Lower lobe of right lung (tissue), 2 donors: Measurements from ENCODE around the gene ANKRD33B. TPM values are rescaled to one million over a fixed set of nuclear protein-coding genes. Genes with fewer than 3 reads are reported as not detected.
A peak's percentile ranks its signal among the peaks of the same experiment; 100 is the strongest.

Experiments
- ATAC-seq, 2 donors: fragments of 200-7000 bp; cut with Tn5 transposase; one replicate each; pipeline ENCODE4 v1.9.1; 2020 to 2022; ENCODE audit warnings: mild to moderate bottlenecking in 2 of 2, moderate library complexity in 2 of 2
- DNase-seq: peaks from one replicate; pipeline ENCODE4 v3.0.0-alpha.2; 2020
- H3K27ac ChIP-seq: fragments of 200-600 bp; one replicate; pipeline ENCODE4 v1.8.0; 2022
- H3K27me3 ChIP-seq: fragments of 200-600 bp; one replicate; pipeline ENCODE4 v1.8.0; 2022; ENCODE audit warnings: low read depth
- H3K36me3 ChIP-seq: fragments of 200-600 bp; one replicate; pipeline ENCODE4 v1.8.0; 2022; ENCODE audit warnings: mild to moderate bottlenecking
- H3K4me1 ChIP-seq: fragments of 200-600 bp; one replicate; pipeline ENCODE4 v1.8.0; 2022
- H3K4me3 ChIP-seq: fragments of 200-600 bp; one replicate; pipeline ENCODE4 v1.8.0; 2022; ENCODE audit warnings: mild to moderate bottlenecking
- H3K9me3 ChIP-seq: fragments of 200-600 bp; one replicate; pipeline ENCODE4 v1.8.0; 2022
- CTCF ChIP-seq: fragments of 200-600 bp; IDR thresholded peaks from one replicate; pipeline ENCODE4 v1.8.0; 2022; ENCODE audit warnings: antibody characterized with exemption, mild to moderate bottlenecking
- intact Hi-C: fragments of 100-400 bp; cut with DNase I; formaldehyde crosslinking; loops from one replicate; pipeline ENCODE4 v1.11.0; 2022
- total RNA-seq: library from RNA; stranded (reverse); fragmentation: NEBNext Ultra II Directional; extraction: Animal tissue kit (Norgen Biotek cat#: 25700); gene quantifications from one replicate; pipeline ENCODE4 v1.2.1, GENCODE V29; 2021
- donor health status: DM: no; HTN: yes; CAD: no; lungs with severe emphysema.

The ANKRD33B gene
- total RNA-seq, 1 donor from 2014 or later = 5.8 TPM

- H3K27ac ChIP-seq = no peak overlapping the region
- no peak for TF ChIP-seq CTCF
- intact Hi-C loops = no loop called here
- H3K4me3 ChIP-seq = no peak overlapping the region
- H3K36me3 ChIP-seq = no peaks in the 10 kb centered on the region
- peaks cover 8% of the 10 kb centered on the region for H3K27me3 ChIP-seq
- no peaks in the 10 kb centered on the region for H3K4me1 ChIP-seq
- ATAC-seq = no peak
- no peaks in the 10 kb centered on the region for H3K9me3 ChIP-seq
- DNase-seq = no peak
Observed at GRCh38 chr5:10660135-10660534, 96.3 kb downstream of the ANKRD33B start.

DNA sequence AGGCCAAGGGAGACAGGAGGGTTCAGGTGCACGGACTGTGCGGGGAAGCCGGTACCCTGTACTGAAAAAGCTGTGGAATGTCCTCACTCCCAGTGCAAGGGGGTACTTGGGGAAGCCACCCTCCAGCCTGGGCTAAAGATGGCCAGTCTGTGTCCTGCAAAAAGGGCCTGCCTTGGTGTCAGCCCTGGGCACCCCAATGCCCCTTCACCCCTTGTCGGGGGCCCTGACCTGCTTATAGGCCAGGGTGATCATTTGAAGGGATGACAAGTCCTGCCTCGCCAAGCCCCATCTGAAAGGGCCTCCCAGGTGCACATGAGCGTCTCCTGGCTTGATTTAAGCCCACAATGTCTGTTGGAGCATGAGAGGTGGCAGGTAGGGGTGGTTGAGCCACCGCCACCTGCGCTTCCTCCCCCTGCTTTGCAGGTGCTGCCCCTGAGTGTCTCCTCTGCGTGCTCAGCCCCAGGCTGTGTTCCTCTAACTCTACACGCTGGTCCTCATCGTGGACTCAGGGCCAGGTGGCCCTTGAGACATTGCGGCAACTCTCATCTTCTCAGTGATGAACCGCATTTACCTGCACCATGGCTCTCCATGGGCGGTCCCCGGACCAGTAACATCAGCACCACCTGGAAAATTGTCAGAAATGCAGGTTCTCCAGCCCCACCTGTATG lies 97.0 kb downstream of the ANKRD33B start:
- Histone ChIP-seq H3K9me3 (no peaks in the 10 kb centered on the region), H3K36me3 (no peaks in the 10 kb centered on the region), H3K27me3 (peaks cover 8% of the 10 kb centered on the region), H3K4me3 (no peak overlapping the region), H3K4me1 (no peaks in the 10 kb centered on the region), H3K27ac (no peak overlapping the region)
- intact Hi-C loops = no loop called here
- peak in 1 of 2 donors; percentile 13 for ATAC-seq
- TF ChIP-seq CTCF = no peak
- DNase-seq = no peak

GRCh38 chr5:10661401-10661800 lies 97.5 kb downstream of the ANKRD33B start:
- H3K4me3 ChIP-seq = no peak overlapping the region
- no peaks in the 10 kb centered on the region for H3K4me1 ChIP-seq
- no peak overlapping the region for H3K27ac ChIP-seq
- DNase-seq (no peak), ATAC-seq (no peak)
- H3K36me3 ChIP-seq = no peaks in the 10 kb centered on the region
- intact Hi-C loops = no loop called here
- no peaks in the 10 kb centered on the region for H3K9me3 ChIP-seq
- H3K27me3 ChIP-seq = peaks cover 8% of the 10 kb centered on the region
- TF ChIP-seq CTCF = no peak

GRCh38 chr5:10662083-10662482 lies 98.2 kb downstream of the ANKRD33B start:
- Histone ChIP-seq H3K27me3 (peaks cover 8% of the 10 kb centered on the region), H3K9me3 (no peaks in the 10 kb centered on the region), H3K27ac (no peak overlapping the region), H3K36me3 (no peaks in the 10 kb centered on the region), H3K4me1 (no peaks in the 10 kb centered on the region), H3K4me3 (no peak overlapping the region)
- no peak for TF ChIP-seq CTCF
- ATAC-seq = no peak
- no peak for DNase-seq
- intact Hi-C loops = no loop called here

DNA sequence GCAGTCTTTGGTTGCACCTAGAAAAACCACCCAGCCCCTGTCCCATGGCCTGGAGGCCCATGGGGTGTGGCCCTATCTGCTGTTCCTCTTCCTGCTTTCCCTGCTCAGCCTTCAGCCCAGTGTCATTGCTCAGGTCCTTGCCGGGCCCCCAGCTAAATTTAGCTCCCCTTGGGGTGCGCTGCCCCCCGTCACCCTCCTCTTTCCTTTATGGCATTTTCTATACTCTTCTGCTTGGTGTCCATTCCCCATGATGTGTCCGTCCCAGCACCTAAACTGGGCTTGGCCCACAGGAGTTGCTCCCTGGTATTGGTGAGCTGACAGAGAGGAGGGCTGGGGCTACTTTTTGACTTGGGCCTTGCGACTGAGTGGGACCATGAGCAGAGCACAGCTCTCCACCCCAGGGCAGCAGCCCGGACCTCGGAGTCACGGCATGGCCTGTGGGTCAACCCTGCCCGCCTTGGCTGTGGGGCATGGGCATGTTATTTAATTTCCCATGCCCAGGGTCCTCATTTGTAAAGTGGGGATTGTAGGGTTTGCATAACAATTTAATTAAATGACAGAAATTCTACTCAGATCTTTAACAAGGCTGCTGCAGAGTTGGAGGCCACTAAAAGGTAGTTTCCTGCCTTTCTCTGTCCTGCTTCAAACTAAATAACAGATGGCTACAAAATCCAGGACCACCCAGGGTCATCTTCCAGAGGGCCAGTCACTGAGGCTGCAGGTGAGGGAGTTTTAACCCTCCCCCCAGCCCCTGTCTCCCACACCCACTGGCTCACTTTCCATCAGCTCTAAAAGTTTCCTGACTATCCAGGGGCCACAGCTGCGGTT lies 99.0 kb downstream of the ANKRD33B start:
- Histone ChIP-seq H3K4me3 (no peak overlapping the region), H3K36me3 (no peaks in the 10 kb centered on the region), H3K9me3 (no peaks in the 10 kb centered on the region), H3K27me3 (peaks cover 8% of the 10 kb centered on the region), H3K27ac (no peak overlapping the region), H3K4me1 (no peaks in the 10 kb centered on the region)
- peak in 1 of 2 donors; percentile 35 for ATAC-seq
- no peak for TF ChIP-seq CTCF
- intact Hi-C loops = no loop called here
- DNase-seq = no peak
